Neural cell (in vitro differentiated cells): ENCODE data around the gene ZBTB7A. TPM values are rescaled to one million over a fixed set of nuclear protein-coding genes. Genes with fewer than 3 reads are reported as not detected.

ENCODE experiments used
- H2AFZ ChIP-seq: fragments of 200-600, 300-800 bp; sonication (generic), shearing (Covaris generic); 2 replicates; pipeline ENCODE4 v1.6.0; 2014; ENCODE audit warnings: low read depth, mild to moderate bottlenecking, antibody characterized with exemption, low read length, moderate library complexity
- H3F3A ChIP-seq: fragments of 200-600 bp; shearing (Covaris generic); 2 replicates; pipeline ENCODE4 v1.6.1; 2016; ENCODE audit warnings: mild to moderate bottlenecking, moderate library complexity, mixed read lengths, antibody characterized with exemption, low read length; ENCODE audit not compliant: insufficient read depth, poor library complexity, severe bottlenecking
- H3K27ac ChIP-seq: fragments of 200-600, 300-800 bp; sonication (generic), shearing (Covaris generic); 2 replicates; pipeline ENCODE4 v1.5.1; 2014; ENCODE audit warnings: mild to moderate bottlenecking, low read length, moderate library complexity
- H3K27me3 ChIP-seq: fragments of 300-800, 200-600 bp; sonication (generic), shearing (Covaris generic); 2 replicates; pipeline ENCODE4 v1.6.0; 2014; ENCODE audit warnings: mild to moderate bottlenecking, low read depth, low read length, moderate library complexity; ENCODE audit not compliant: insufficient read depth
- H3K36me3 ChIP-seq: fragments of 300-800, 200-600 bp; sonication (generic), shearing (Covaris generic); 2 replicates; pipeline ENCODE4 v1.5.1; 2014; ENCODE audit warnings: mild to moderate bottlenecking, antibody characterized with exemption, low read length, moderate library complexity; ENCODE audit not compliant: insufficient read depth
- H3K4me2 ChIP-seq: fragments of 300-800, 200-600 bp; sonication (generic), shearing (Covaris generic); 2 replicates; pipeline ENCODE4 v1.6.0; 2014; ENCODE audit warnings: mild to moderate bottlenecking, low read length
- H3K4me3 ChIP-seq: fragments of 300-800, 200-600 bp; sonication (generic), shearing (Covaris generic); 2 replicates; pipeline ENCODE4 v1.5.1; 2014; ENCODE audit warnings: mild to moderate bottlenecking, low read length, moderate library complexity
- H3K79me2 ChIP-seq: fragments of 200-600 bp; shearing (Covaris generic); replicated peaks from 2 replicates; pipeline ENCODE4 v1.6.0; 2014; ENCODE audit warnings: mild to moderate bottlenecking, low read length, moderate library complexity; ENCODE audit not compliant: insufficient read depth
- H3K9ac ChIP-seq: fragments of 300-800, 200-600 bp; sonication (generic), shearing (Covaris generic); 2 replicates; pipeline ENCODE4 v1.6.1; 2016; ENCODE audit warnings: mild to moderate bottlenecking, low read length, mixed read lengths
- H3K9me2 ChIP-seq: fragments of 200-600 bp; shearing (Covaris generic); 2 replicates; pipeline ENCODE4 v1.6.1; 2016; ENCODE audit warnings: mild to moderate bottlenecking, low read length, mixed read lengths; ENCODE audit not compliant: insufficient read depth
- H3K9me3 ChIP-seq: fragments of 200-600, 300-800 bp; sonication (generic), shearing (Covaris generic); 2 replicates; pipeline ENCODE4 v1.6.1; 2016; ENCODE audit warnings: mild to moderate bottlenecking, mixed run types, low read length, moderate library complexity, mixed read lengths
- H4K20me1 ChIP-seq: fragments of 200-600 bp; shearing (Covaris generic); 2 replicates; pipeline ENCODE4 v1.6.1; 2016; ENCODE audit warnings: mild to moderate bottlenecking, mixed run types; ENCODE audit not compliant: insufficient read depth
- EP300 ChIP-seq: fragments of 450-650 bp; conservative IDR thresholded peaks from 2 replicates; pipeline ENCODE4 v1.6.1; 2014; ENCODE audit warnings: antibody characterized with exemption, mild to moderate bottlenecking, moderate library complexity; ENCODE audit not compliant: poor library complexity, severe bottlenecking
- EZH2 ChIP-seq: fragments of 200-600, 300-800 bp; shearing (Covaris generic), sonication (generic); IDR thresholded peaks from 2 replicates; pipeline ENCODE4 v1.6.1; 2014; ENCODE audit warnings: antibody characterized with exemption, low read length, borderline replicate concordance, mild to moderate bottlenecking; ENCODE audit not compliant: insufficient read depth, poor library complexity, severe bottlenecking
- MXI1 ChIP-seq: fragments of 450-650 bp; conservative IDR thresholded peaks from 2 replicates; pipeline ENCODE4 v1.6.1; 2014; ENCODE audit warnings: antibody characterized with exemption, mild to moderate bottlenecking; ENCODE audit not compliant: poor library complexity, severe bottlenecking
- POLR2AphosphoS5 ChIP-seq: IDR thresholded peaks from 2 replicates; pipeline ENCODE4 v1.6.1; 2012
- RAD21 ChIP-seq: fragments of 450-650 bp; conservative IDR thresholded peaks from 2 replicates; pipeline ENCODE4 v1.6.1; 2014; ENCODE audit warnings: antibody characterized with exemption, mild to moderate bottlenecking, moderate library complexity
- SMC3 ChIP-seq: fragments of 450-650 bp; conservative IDR thresholded peaks from 2 replicates; pipeline ENCODE4 v1.6.1; 2014; ENCODE audit warnings: antibody characterized with exemption, mild to moderate bottlenecking, moderate library complexity; ENCODE audit not compliant: poor library complexity
- TAF1 ChIP-seq: IDR thresholded peaks from 2 replicates; pipeline ENCODE4 v1.6.1; 2012; ENCODE audit warnings: low read depth
- polyA plus RNA-seq: library from polyadenylated mRNA; depleted of rRNA; stranded (reverse); fragments of >200 nt; gene quantifications from 2 replicates; pipeline ENCODE4 v1.2.3, GENCODE V29; 2014
- TF ChIP-seq, protein P1 (sequence below): IDR thresholded peaks from 2 replicates; pipeline ENCODE4 v1.6.1; 2012; ENCODE audit warnings: borderline replicate concordance
- TF ChIP-seq, protein P2 (sequence below): fragments of 450-650 bp; IDR thresholded peaks from 2 replicates; pipeline ENCODE4 v1.5.1; 2014; ENCODE audit warnings: antibody characterized with exemption, mild to moderate bottlenecking, moderate library complexity; ENCODE audit not compliant: poor library complexity, severe bottlenecking

Gene ZBTB7A
- polyA plus RNA-seq, 1 donor from 2014 or later: 1.7 TPM

DNA sequence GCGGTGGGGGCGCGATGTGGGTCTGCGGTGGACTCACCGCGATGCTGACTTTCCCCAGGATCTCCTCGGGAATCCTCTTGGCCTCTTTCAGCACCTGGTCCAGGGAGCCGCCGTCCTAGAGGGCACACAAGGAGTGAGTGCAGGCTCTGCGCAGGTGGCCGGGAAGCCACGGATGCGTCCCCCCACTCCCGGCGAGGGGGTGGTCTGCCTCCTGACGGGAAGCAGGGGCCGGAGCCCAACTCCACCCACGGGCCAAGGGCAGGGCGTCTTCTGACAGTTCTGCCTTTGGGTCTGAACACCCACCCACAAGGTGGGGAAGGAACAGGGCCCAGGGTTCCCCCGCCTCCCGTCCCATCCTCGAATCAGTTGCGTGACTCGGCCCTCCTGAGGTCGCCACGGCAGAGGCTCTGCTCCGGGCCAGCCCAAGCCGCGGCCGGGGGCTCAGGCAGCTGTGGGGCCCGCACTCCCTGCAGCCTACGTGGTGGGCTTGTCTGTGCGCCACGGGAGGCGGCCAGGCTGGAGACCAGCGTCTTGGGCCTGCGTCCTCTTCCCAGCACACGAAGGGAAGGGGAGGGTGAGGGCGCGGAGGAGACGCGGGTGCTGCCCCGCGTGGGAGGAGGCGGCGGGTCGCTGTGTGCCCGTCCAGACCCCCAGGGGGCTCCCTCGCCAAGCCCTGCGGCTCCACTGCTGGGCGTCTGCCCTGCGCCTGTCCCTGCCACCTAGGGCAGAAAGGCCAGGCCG is 35.8 kb upstream of the ZBTB7A start:
- H3K4me2 ChIP-seq: no peak overlapping the region
- no peak overlapping the region for H3K27ac ChIP-seq
- no peaks in the 10 kb centered on the region for H3K27me3 ChIP-seq
- no peaks in the 10 kb centered on the region for H3K9me2 ChIP-seq
- no peaks in the 10 kb centered on the region for H4K20me1 ChIP-seq
- H2AFZ ChIP-seq: no peak overlapping the region
- no peak overlapping the region for H3K4me3 ChIP-seq
- no peaks in the 10 kb centered on the region for H3K36me3 ChIP-seq
- H3K9me3 ChIP-seq: no peaks in the 10 kb centered on the region
- TF ChIP-seq EP300 (no peak), RAD21 (no peak), MXI1 (no peak), SMC3 (no peak), EZH2 (no peak), POLR2AphosphoS5 (no peak), TAF1 (no peak)
- TF ChIP-seq, protein P1, sequence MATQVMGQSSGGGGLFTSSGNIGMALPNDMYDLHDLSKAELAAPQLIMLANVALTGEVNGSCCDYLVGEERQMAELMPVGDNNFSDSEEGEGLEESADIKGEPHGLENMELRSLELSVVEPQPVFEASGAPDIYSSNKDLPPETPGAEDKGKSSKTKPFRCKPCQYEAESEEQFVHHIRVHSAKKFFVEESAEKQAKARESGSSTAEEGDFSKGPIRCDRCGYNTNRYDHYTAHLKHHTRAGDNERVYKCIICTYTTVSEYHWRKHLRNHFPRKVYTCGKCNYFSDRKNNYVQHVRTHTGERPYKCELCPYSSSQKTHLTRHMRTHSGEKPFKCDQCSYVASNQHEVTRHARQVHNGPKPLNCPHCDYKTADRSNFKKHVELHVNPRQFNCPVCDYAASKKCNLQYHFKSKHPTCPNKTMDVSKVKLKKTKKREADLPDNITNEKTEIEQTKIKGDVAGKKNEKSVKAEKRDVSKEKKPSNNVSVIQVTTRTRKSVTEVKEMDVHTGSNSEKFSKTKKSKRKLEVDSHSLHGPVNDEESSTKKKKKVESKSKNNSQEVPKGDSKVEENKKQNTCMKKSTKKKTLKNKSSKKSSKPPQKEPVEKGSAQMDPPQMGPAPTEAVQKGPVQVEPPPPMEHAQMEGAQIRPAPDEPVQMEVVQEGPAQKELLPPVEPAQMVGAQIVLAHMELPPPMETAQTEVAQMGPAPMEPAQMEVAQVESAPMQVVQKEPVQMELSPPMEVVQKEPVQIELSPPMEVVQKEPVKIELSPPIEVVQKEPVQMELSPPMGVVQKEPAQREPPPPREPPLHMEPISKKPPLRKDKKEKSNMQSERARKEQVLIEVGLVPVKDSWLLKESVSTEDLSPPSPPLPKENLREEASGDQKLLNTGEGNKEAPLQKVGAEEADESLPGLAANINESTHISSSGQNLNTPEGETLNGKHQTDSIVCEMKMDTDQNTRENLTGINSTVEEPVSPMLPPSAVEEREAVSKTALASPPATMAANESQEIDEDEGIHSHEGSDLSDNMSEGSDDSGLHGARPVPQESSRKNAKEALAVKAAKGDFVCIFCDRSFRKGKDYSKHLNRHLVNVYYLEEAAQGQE: no peak
- TF ChIP-seq, protein P2, sequence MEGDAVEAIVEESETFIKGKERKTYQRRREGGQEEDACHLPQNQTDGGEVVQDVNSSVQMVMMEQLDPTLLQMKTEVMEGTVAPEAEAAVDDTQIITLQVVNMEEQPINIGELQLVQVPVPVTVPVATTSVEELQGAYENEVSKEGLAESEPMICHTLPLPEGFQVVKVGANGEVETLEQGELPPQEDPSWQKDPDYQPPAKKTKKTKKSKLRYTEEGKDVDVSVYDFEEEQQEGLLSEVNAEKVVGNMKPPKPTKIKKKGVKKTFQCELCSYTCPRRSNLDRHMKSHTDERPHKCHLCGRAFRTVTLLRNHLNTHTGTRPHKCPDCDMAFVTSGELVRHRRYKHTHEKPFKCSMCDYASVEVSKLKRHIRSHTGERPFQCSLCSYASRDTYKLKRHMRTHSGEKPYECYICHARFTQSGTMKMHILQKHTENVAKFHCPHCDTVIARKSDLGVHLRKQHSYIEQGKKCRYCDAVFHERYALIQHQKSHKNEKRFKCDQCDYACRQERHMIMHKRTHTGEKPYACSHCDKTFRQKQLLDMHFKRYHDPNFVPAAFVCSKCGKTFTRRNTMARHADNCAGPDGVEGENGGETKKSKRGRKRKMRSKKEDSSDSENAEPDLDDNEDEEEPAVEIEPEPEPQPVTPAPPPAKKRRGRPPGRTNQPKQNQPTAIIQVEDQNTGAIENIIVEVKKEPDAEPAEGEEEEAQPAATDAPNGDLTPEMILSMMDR: no peak
- no peaks in the 10 kb centered on the region for H3K79me2 ChIP-seq
- H3F3A ChIP-seq: no peaks in the 10 kb centered on the region
- H3K9ac ChIP-seq: no peak overlapping the region

DNA sequence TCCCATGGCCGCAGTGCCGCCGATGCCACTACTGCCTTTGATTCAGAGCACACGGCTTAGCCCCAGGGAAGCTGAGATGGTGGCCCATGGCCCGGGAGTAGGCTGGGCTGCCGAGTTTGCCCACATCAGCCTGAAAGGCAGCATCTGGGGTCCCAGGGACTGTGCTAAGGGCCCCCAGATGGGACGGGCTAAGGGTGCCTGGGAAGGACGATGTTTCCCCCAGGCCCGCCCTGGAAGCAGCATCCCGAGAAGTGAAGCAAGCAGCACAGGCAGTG is 34.7 kb upstream of the ZBTB7A start:
- Histone ChIP-seq H3K9me3 (no peaks in the 10 kb centered on the region), H3K27ac (no peak overlapping the region), H3K79me2 (no peaks in the 10 kb centered on the region), H3K4me3 (no peak overlapping the region), H3K36me3 (no peaks in the 10 kb centered on the region), H3K4me2 (no peak overlapping the region), H3K9ac (no peak overlapping the region), H2AFZ (no peak overlapping the region), H3F3A (no peaks in the 10 kb centered on the region), H3K9me2 (no peaks in the 10 kb centered on the region), H3K27me3 (no peaks in the 10 kb centered on the region), H4K20me1 (no peaks in the 10 kb centered on the region)
- TF ChIP-seq, protein P2: no peak
- TF ChIP-seq, protein P1: no peak
- TF ChIP-seq SMC3 (no peak), RAD21 (no peak), EP300 (no peak), MXI1 (no peak), POLR2AphosphoS5 (no peak), EZH2 (no peak), TAF1 (no peak)
